Activated CD8-positive, alpha-beta T cell treated with anti-CD3 and anti-CD28 coated beads, Interleukin-2, amount 10 ng/mL, durations not matched to agents 7 days and 5 days (primary cell): ENCODE measurements around the gene MX2. TPM values are rescaled to one million over a fixed set of nuclear protein-coding genes. Genes with fewer than 3 reads are reported as not detected.

Source experiments
- ATAC-seq: fragments of 150-1000 bp; cut with Tn5 transposase; one replicate; pipeline ENCODE4 v1.10.0; 2021; ENCODE audit warnings: moderate library complexity
- CTCF ChIA-PET: fragments of 350-600 bp; sonication (Branson Sonifier 250); formaldehyde crosslinking; loops from one replicate; lab custom pipeline; 2021; ENCODE audit warnings: antibody characterized with exemption; lab: Charles Lee
- POLR2A ChIA-PET: fragments of 350-600 bp; sonication (Branson Sonifier 250); formaldehyde crosslinking; loops from one replicate; lab custom pipeline; 2021; ENCODE audit warnings: antibody characterized with exemption; lab: Charles Lee
- DNase-seq: peaks from one replicate; pipeline ENCODE4 v3.0.0-alpha.2; 2020
- H3K27ac Mint-ChIP-seq: one replicate; pipeline ENCODE4 v1.8.0; 2021; ENCODE audit warnings: mild to moderate bottlenecking, mixed read lengths
- H3K27me3 Mint-ChIP-seq: one replicate; pipeline ENCODE4 v1.8.0; 2021; ENCODE audit warnings: low read depth, mixed read lengths
- H3K36me3 Mint-ChIP-seq: one replicate; pipeline ENCODE4 v1.8.0; 2021; ENCODE audit warnings: low read depth, mixed read lengths
- H3K4me1 Mint-ChIP-seq: one replicate; pipeline ENCODE4 v1.8.0; 2021; ENCODE audit warnings: low read depth, mixed read lengths
- H3K4me3 Mint-ChIP-seq: one replicate; pipeline ENCODE4 v1.8.0; 2021; ENCODE audit warnings: mild to moderate bottlenecking, mixed read lengths
- H3K9me3 Mint-ChIP-seq: one replicate; pipeline ENCODE4 v1.8.0; 2022; ENCODE audit warnings: mixed read lengths; ENCODE audit not compliant: insufficient read depth
- total RNA-seq, 2 experiments: library from RNA; stranded (reverse); gene quantifications; one replicate each; pipeline ENCODE4 v1.2.3, GENCODE V29; 2021

MX2 gene
- total RNA-seq, 2 experiments from 2014 or later: 56.0 to 58.6 TPM

DNA sequence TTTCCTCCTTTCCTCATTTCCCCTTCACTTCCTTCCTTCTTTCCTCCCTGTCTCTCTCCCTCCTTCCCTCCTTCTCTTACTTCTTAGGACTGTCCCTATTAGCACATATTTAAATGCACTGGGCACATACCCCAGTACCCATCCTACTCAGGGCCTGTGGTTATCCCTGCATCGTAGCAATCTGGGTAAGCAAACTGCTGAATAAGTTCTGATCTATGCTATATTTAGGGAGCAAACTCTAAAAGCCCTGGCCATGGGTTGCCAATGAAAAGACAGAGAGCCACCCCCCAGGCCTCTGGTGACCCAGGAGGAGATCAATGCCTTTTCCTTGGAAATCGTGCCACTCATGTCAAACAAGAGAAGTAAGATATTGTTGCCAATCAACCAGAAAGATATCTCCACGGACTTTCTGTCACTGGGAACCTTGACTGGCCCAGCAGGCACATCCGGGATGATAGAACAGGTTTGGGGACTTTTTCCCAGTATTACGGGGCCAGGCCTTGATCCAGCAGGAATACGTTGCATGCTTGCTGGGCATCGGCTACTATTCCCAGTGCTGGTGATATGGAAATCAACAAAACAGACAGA lies 39.8 kb upstream of the MX2 start:
- Mint-ChIP-seq H3K27ac (no peak overlapping the region), H3K4me1 (peaks cover 11% of the 10 kb centered on the region), H3K27me3 (peaks cover 33% of the 10 kb centered on the region), H3K9me3 (no peaks in the 10 kb centered on the region), H3K4me3 (no peak overlapping the region), H3K36me3 (no peaks in the 10 kb centered on the region)
- POLR2A ChIA-PET: no interaction called here
- DNase-seq: no peak
- CTCF ChIA-PET: interaction anchor here (2.5 kb wide), 1 partner anchor 39 kb away, joined by 17 read pairs; no protein-coding TSS in a partner anchor
- ATAC-seq: no peak

DNA sequence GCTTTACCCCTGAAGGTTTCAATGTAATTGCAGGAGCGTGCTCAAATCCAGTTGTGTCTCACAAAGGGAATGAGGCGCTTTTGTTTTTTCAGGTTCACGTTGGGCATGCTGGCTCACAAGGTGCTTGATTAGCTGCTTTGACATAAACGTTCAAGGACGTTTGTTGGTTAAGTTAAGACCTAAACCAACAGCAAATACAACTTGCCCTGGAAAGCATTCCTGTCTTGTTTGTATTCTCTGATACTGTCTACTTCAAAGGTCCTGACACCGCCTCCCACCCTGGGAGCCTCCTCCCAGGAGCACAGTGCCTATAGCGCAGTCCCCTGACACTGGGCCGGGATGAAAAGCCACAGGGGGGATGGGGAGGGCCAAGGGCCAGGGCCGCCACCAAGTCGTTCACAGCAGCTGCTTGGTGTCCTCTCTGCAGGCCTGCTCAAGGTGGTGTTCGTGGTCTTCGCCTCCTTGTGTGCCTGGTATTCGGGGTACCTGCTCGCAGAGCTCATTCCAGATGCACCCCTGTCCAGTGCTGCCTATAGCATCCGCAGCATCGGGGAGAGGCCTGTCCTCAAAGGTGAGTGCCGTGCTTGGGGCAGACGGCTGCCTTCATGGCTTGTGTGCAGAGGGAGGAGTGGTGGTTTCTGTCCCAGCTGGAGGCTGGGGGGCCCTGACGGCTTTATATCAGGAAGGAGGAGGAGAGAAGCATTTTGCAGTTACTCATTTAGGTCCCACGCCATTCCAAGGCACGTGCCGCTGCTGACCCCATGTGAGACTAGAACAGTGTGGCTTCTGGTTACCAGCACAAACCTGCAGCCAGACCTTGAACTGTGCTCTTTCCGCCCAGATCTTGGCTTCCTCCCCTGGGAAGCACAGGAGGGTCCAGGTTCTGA lies 39.1 kb upstream of the MX2 start:
- Mint-ChIP-seq H3K27ac (no peak overlapping the region), H3K4me3 (no peak overlapping the region), H3K36me3 (no peaks in the 10 kb centered on the region), H3K4me1 (peaks cover 11% of the 10 kb centered on the region), H3K27me3 (peaks cover 28% of the 10 kb centered on the region), H3K9me3 (no peaks in the 10 kb centered on the region)
- ChIA-PET CTCF (no interaction called here), POLR2A (no interaction called here)
- DNase-seq: no peak
- ATAC-seq: no peak

DNA sequence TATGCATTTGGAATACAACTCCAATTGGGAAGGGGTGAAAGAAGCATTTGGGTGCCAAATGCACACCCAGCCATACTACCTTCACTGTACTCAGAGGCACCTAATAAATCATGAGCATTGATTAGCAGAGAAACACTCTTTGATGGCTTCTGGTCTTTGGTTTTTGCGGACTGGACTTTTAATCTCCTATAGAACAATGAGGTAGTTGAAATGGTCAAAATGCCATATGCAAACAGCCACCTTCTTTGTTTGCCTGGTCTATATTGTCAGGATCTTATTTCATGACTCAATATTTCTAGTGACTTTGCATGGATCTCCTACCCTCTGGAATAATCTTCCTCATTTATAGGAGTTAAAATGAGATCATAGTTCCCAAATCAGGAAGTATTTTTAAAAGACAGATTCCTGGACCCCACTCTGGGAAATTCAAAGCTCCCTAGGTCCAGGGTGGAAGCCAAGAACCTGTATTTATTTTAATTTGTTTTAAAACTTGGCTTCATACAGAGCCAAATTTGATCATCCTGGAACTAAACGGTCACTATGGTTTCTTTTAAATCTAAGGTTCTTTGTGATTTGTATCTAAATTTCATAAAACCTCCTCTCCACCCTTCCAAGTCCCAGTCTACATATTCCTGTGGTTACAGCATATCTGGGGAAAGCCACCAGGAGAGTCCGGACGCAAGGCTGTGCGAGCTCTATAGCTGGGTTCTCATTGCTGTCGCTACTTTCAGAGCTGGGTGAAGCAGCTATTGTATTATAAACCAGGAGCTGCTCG lies 36.5 kb upstream of the MX2 start:
- peaks cover 11% of the 10 kb centered on the region for H3K4me1 Mint-ChIP-seq
- ChIA-PET CTCF (interaction anchor here (1.0 to 2.7 kb wide), 2 partner anchors 11 to 42 kb away, joined by 3 to 7 read pairs; no protein-coding TSS in a partner anchor), POLR2A (no interaction called here)
- no peak overlapping the region for H3K27ac Mint-ChIP-seq
- H3K27me3 Mint-ChIP-seq: peaks cover 13% of the 10 kb centered on the region
- no peaks in the 10 kb centered on the region for H3K9me3 Mint-ChIP-seq
- no peaks in the 10 kb centered on the region for H3K36me3 Mint-ChIP-seq
- no peak for DNase-seq
- no peak for ATAC-seq
- no peak overlapping the region for H3K4me3 Mint-ChIP-seq

DNA sequence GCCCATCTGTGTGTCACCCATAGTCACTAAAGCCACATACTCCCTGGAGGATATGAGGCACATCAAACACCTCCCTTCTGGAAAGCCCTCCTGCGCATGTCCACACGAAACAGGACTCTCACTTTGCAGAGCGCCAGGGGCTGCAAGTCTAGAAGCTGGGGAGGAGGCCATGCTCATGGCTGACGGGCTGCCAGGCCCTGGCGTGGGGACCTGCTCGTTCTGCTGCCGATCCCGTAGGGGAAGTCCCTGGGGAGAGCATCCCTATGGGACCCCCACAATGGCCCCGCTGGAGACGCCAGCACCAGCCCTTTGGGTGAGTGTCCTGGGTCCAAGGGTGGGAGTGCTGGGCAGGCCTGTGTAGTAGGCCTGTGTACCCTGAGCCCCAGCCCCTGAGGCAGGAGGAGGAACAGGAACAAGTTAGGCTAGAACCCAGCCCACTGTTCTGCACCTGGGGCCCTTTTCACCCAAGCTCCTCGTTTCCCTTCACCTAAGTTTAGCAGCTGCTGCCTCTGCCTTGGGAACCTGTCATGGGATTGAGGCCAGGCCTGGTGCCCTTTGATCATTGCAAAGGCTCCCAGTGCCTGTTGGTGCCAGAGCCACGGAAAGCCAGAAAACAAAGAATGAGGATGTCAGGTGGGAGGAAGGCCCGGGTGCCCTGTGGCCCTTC lies 35.3 kb upstream of the MX2 start:
- DNase-seq: no peak
- ChIA-PET CTCF (interaction anchor here (1.5 to 2.7 kb wide), 2 partner anchors 43 to 92 kb away, joined by 4 to 7 read pairs; no protein-coding TSS in a partner anchor), POLR2A (no interaction called here)
- peaks cover 4% of the 10 kb centered on the region for H3K4me1 Mint-ChIP-seq
- no peaks in the 10 kb centered on the region for H3K36me3 Mint-ChIP-seq
- H3K27me3 Mint-ChIP-seq: peaks cover 11% of the 10 kb centered on the region
- no peaks in the 10 kb centered on the region for H3K9me3 Mint-ChIP-seq
- H3K27ac Mint-ChIP-seq: no peak overlapping the region
- no peak for ATAC-seq
- H3K4me3 Mint-ChIP-seq: no peak overlapping the region

DNA sequence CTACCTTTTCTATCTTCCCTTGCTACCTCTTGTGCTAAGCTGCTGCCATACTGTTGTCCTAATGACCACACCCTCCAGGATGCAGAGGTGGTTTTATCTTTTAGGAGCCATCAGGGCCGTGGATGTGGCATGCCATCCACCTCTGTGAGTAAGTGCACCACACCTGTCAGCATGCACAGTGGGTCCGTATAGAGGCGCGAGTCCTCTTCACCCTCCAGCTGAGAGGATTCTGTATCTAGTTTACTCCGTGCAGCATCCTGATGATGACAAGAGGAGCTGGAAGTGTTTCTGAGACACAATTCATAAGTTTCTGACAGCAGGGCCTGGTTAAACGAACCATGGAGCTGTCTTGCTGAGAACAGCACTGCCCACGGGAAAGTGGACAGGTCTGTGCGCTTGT lies 34.1 kb upstream of the MX2 start:
- POLR2A ChIA-PET: no interaction called here
- H3K36me3 Mint-ChIP-seq: no peaks in the 10 kb centered on the region
- H3K9me3 Mint-ChIP-seq: no peaks in the 10 kb centered on the region
- DNase-seq: no peak
- peaks cover 18% of the 10 kb centered on the region for H3K27me3 Mint-ChIP-seq
- ATAC-seq: no peak
- CTCF ChIA-PET: interaction anchor here (1.5 kb wide), 1 partner anchor 90 kb away, joined by 4 read pairs; no protein-coding TSS in a partner anchor
- H3K27ac Mint-ChIP-seq: no peak overlapping the region
- no peak overlapping the region for H3K4me3 Mint-ChIP-seq
- H3K4me1 Mint-ChIP-seq: no peaks in the 10 kb centered on the region

DNA sequence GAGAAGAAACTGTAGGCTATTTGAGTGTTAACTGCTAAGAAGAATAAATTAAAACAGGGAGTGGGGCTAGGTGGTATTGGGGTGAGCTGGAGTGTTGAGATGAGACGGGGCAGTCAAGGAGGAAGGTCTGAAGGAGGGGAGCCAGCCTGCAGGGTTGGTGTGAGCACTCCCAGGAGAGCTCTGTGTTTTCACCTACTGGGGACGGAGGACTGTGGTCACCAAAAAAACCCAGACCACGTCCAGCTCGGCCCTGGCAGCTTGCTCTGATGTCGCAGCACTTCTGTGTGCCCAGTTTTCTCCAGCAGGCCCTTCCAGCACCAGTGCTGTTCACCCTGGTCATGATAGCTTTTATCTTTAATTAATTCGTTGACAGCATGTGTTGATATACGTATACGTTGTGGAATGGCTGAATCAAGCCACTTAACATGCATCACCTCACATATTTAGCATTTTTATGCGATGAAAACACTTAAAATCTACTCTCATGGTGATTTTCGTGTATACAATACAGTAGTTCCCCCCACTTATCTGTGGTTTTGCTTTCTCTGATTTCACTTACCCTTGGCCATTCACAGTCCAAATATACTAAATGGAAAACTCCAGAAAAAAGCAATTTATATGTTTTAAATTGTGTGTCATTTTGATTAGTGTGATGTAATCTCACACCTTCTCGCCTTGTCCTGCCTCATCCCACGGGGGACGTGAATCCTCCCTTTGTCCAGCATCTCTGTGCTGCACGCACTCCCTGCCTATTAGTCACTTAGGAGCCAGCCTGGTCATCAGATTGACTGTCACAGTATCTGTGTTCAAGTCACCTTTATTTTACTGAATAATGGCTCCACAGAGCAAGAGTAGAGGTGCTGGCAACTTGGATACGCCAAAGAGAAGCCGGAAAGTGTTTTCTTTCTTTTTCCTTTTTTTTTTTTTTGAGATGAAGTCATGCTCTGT lies 32.9 kb upstream of the MX2 start:
- Mint-ChIP-seq H3K27me3 (peaks cover 23% of the 10 kb centered on the region), H3K27ac (no peak overlapping the region), H3K36me3 (no peaks in the 10 kb centered on the region), H3K9me3 (no peaks in the 10 kb centered on the region), H3K4me1 (no peaks in the 10 kb centered on the region), H3K4me3 (no peak overlapping the region)
- ChIA-PET CTCF (no interaction called here), POLR2A (no interaction called here)
- ATAC-seq (no peak), DNase-seq (no peak)

DNA sequence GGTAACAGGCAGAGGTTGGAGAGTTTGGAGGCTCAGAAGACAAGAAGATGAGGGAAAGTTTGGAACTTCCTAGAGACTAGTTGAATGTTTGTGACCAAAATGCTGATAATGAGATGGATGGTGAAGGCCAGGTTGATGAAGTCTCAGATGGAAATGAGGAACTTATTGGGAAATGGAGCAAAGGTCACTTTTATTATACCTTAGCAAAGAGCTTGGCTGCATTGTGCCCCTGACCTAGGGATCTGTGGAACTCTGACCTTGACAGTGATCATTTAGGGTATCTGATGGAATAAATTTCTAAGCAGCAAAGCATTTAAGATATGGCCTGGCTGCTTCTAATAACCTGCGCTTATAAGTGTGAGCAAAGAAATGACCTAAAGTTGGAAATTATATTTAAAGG lies 28.1 kb upstream of the MX2 start:
- Mint-ChIP-seq H3K9me3 (no peaks in the 10 kb centered on the region), H3K4me1 (no peaks in the 10 kb centered on the region), H3K27me3 (peaks cover 19% of the 10 kb centered on the region), H3K27ac (no peak overlapping the region), H3K4me3 (no peak overlapping the region), H3K36me3 (no peaks in the 10 kb centered on the region)
- no peak for ATAC-seq
- no peak for DNase-seq
- CTCF ChIA-PET: interaction anchor here (1.1 kb wide), 1 partner anchor 50 kb away, joined by 3 read pairs; no protein-coding TSS in a partner anchor
- POLR2A ChIA-PET: interaction anchor here (1.3 kb wide), 1 partner anchor 10 kb away, joined by 3 read pairs; no protein-coding TSS in a partner anchor

DNA sequence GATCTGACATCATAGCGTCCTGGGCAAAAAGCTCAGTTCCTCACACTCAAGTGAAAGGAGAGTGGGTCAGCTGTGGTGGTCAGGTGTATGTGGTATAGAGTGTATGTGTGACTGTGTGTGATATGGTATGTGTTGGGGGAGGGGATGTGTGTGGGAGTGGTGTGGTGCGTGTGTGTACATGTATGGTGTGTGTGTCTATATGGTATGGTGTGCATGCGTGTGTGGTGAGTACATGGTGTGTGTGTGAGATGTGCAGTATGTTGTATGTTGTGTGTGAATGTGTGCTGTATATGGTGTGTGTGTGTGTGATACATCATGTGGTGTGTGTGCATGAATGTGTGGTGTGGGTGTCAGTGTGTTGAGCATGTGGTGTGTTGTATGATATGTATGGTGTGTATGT lies 24.3 kb upstream of the MX2 start:
- no peak for ATAC-seq
- ChIA-PET POLR2A (no interaction called here), CTCF (interaction anchor here (1.0 kb wide), 1 partner anchor 17 kb away, joined by 3 read pairs; no protein-coding TSS in a partner anchor)
- DNase-seq: no peak
- Mint-ChIP-seq H3K27ac (no peak overlapping the region), H3K27me3 (peaks cover 20% of the 10 kb centered on the region), H3K4me1 (no peaks in the 10 kb centered on the region), H3K9me3 (no peaks in the 10 kb centered on the region), H3K36me3 (no peaks in the 10 kb centered on the region), H3K4me3 (no peak overlapping the region)

DNA sequence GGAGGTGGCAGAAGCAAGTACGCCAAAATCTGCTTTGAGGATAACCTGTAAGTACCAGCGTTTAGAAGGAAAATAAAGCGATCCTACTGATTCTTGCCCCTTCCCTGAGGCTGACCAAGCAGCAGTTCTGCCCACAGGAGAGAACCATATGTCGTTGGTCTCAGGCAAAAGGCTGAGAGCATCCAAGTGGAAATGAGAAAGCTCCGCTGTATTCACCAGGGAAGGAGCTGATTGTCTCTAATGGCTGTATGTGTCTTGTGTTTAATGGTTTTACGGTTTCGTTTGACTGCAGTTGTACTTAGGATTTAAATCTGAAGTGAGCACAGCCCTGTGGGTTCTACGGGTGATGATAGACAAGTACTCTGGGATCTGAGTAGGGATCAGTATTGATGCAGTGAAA lies 23.4 kb upstream of the MX2 start:
- H3K27ac Mint-ChIP-seq: no peak overlapping the region
- ChIA-PET CTCF (no interaction called here), POLR2A (no interaction called here)
- no peaks in the 10 kb centered on the region for H3K4me1 Mint-ChIP-seq
- H3K27me3 Mint-ChIP-seq: peaks cover 17% of the 10 kb centered on the region
- no peak for ATAC-seq
- no peaks in the 10 kb centered on the region for H3K36me3 Mint-ChIP-seq
- no peak for DNase-seq
- H3K9me3 Mint-ChIP-seq: no peaks in the 10 kb centered on the region
- no peak overlapping the region for H3K4me3 Mint-ChIP-seq

DNA sequence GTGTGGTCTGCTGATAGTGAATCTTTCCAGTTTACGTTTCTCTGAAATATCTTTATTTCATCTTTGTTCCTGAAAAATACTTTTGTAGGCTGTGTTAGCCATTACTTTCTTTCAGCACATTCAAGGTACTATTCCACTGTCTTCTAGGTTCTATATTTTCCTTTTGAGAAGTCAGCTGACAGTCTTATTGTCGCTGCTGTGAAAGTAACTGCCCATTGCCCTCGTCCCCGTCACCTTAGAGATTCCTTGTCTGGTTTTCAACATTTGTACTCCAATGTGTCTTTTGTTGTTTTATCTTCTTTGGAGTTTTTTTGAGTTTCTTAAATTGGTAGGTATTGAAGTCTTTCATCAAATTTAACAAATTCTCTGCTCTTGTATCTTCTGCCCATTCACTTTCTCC lies 19.8 kb upstream of the MX2 start:
- peaks cover 28% of the 10 kb centered on the region for H3K27me3 Mint-ChIP-seq
- no peaks in the 10 kb centered on the region for H3K36me3 Mint-ChIP-seq
- POLR2A ChIA-PET: no interaction called here
- H3K27ac Mint-ChIP-seq: no peak overlapping the region
- H3K4me1 Mint-ChIP-seq: peaks cover 2% of the 10 kb centered on the region
- CTCF ChIA-PET: no interaction called here
- ATAC-seq: no peak
- H3K9me3 Mint-ChIP-seq: no peaks in the 10 kb centered on the region
- no peak overlapping the region for H3K4me3 Mint-ChIP-seq
- no peak for DNase-seq
